CD14-positive monocyte (primary cell): ENCODE measurements around the gene ASPSCR1. TPM values are rescaled to one million over a fixed set of nuclear protein-coding genes. Genes with fewer than 3 reads are reported as not detected.

Source experiments
- DNase-seq, 3 donors: peaks; one replicate each; pipeline ENCODE4 v3.0.0-alpha.2; 2011 to 2022
- H2AFZ ChIP-seq: 2 replicates; pipeline ENCODE4 v1.6.0; 2012; ENCODE audit warnings: mild to moderate bottlenecking, low read depth, low read length, inconsistent platforms; ENCODE audit not compliant: insufficient read depth, poor library complexity, severe bottlenecking
- H3K27ac ChIP-seq, 2 donors: 1 replicate in 1 of 2; 2 replicates in 1 of 2; pipeline ENCODE4 v1.5.1; 2012 to 2013; ENCODE audit warnings: low read length in 2 of 2, control low read depth in 1 of 2, inconsistent platforms in 1 of 2, low read depth in 1 of 2, mild to moderate bottlenecking in 1 of 2
- H3K27me3 ChIP-seq, 2 donors: one replicate each; pipeline versions ENCODE4 v1.6.0 to v1.6.1; 2011 to 2013; ENCODE audit warnings: low read length in 2 of 2; ENCODE audit not compliant: control insufficient read depth in 2 of 2, insufficient read depth in 2 of 2
- H3K36me3 ChIP-seq, 2 donors: replicated peaks in 1 of 2; 1 replicate in 1 of 2; 2 replicates in 1 of 2; pipeline versions ENCODE4 v1.5.1 to v1.6.1; 2012 to 2013; ENCODE audit warnings: low read length in 2 of 2, control low read depth in 1 of 2, inconsistent platforms in 1 of 2, mild to moderate bottlenecking in 1 of 2; ENCODE audit not compliant: insufficient read depth in 2 of 2, control insufficient read depth in 1 of 2
- H3K4me1 ChIP-seq, 2 donors: 1 replicate in 1 of 2; 2 replicates in 1 of 2; pipeline versions ENCODE4 v1.5.1 to v1.6.1; 2012 to 2013; ENCODE audit warnings: low read length in 2 of 2, control low read depth in 1 of 2, inconsistent platforms in 1 of 2, mild to moderate bottlenecking in 1 of 2, moderate library complexity in 1 of 2; ENCODE audit not compliant: insufficient read depth in 2 of 2, control insufficient read depth in 1 of 2
- H3K4me2 ChIP-seq: replicated peaks from 2 replicates; pipeline ENCODE3; 2012; ENCODE audit warnings: low read length, moderate library complexity, mild to moderate bottlenecking; ENCODE audit not compliant: poor library complexity, severe bottlenecking; ENCODE audit errors: extremely low read depth
- H3K4me3 ChIP-seq, 3 experiments: fragments of 200-600 bp in 1 of 3; sonication (generic) in 1 of 3; replicated peaks in 1 of 3; 1 replicate in 2 of 3; 2 replicates in 1 of 3; pipeline ENCODE4 v1.5.1; 2011 to 2013; ENCODE audit warnings: low read length in 3 of 3, mild to moderate bottlenecking in 3 of 3, control low read depth in 2 of 3, low read depth in 2 of 3, inconsistent platforms in 1 of 3, moderate library complexity in 1 of 3
- H3K79me2 ChIP-seq: 2 replicates; pipeline ENCODE4 v1.6.0; 2012; ENCODE audit warnings: mild to moderate bottlenecking, control low read depth, inconsistent platforms, low read length, moderate library complexity; ENCODE audit not compliant: insufficient read depth
- H3K9ac ChIP-seq: 2 replicates; pipeline ENCODE4 v1.6.0; 2017; ENCODE audit warnings: low read length, mild to moderate bottlenecking; ENCODE audit not compliant: insufficient read depth, poor library complexity, severe bottlenecking
- H3K9me3 ChIP-seq, 2 donors: replicated peaks in 1 of 2; 1 replicate in 1 of 2; 2 replicates in 1 of 2; pipeline versions ENCODE4 v1.5.1 to v1.6.1; 2012 to 2013; ENCODE audit warnings: low read length in 2 of 2, control low read depth in 1 of 2; ENCODE audit not compliant: control insufficient read depth in 1 of 2, insufficient read depth in 1 of 2
- H4K20me1 ChIP-seq: 2 replicates; pipeline ENCODE4 v1.6.0; 2012; ENCODE audit warnings: mild to moderate bottlenecking, low read length, control low read depth, moderate library complexity; ENCODE audit not compliant: insufficient read depth
- H3K27ac Mint-ChIP-seq, 7 donors: one replicate each; pipeline ENCODE4 v1.8.0; 2020; ENCODE audit warnings: mild to moderate bottlenecking in 7 of 7, mixed read lengths in 7 of 7, moderate library complexity in 6 of 7, inconsistent platforms in 2 of 7
- H3K27me3 Mint-ChIP-seq, 3 donors: one replicate each; pipeline ENCODE4 v1.8.0; 2021 to 2022; ENCODE audit warnings: low read depth in 3 of 3, mild to moderate bottlenecking in 3 of 3, mixed read lengths in 3 of 3, moderate library complexity in 3 of 3, inconsistent platforms in 1 of 3
- H3K36me3 Mint-ChIP-seq, 2 donors: one replicate each; pipeline ENCODE4 v1.8.0; 2020; ENCODE audit warnings: mixed read lengths in 2 of 2, inconsistent platforms in 1 of 2, mild to moderate bottlenecking in 1 of 2
- H3K4me1 Mint-ChIP-seq: one replicate; pipeline ENCODE4 v1.8.0; 2020; ENCODE audit warnings: mild to moderate bottlenecking, mixed read lengths
- H3K4me3 Mint-ChIP-seq, 2 donors: one replicate each; pipeline ENCODE4 v1.8.0; 2020; ENCODE audit warnings: mild to moderate bottlenecking in 2 of 2, mixed read lengths in 2 of 2, moderate library complexity in 1 of 2
- H3K9me3 Mint-ChIP-seq, 7 donors: one replicate each; pipeline ENCODE4 v1.8.0; 2020 to 2022; ENCODE audit warnings: mixed read lengths in 7 of 7, mild to moderate bottlenecking in 6 of 7, moderate library complexity in 6 of 7, inconsistent platforms in 2 of 7
- CTCF ChIP-seq: fragments of 200-600 bp; IDR thresholded peaks from one replicate; pipeline ENCODE4 v1.8.0; 2022; ENCODE audit warnings: antibody characterized with exemption, mild to moderate bottlenecking
- WGBS: methylation state at CpG from one replicate; pipeline ENCODE4 v1.1.5; 2013; ENCODE audit warnings: missing lambda C conversion rate; ENCODE audit not compliant: insufficient coverage; 5-methylcytosine and 5-hydroxymethylcytosine counted together
- intact Hi-C, 2 donors: fragments of 100-400 bp; cut with micrococcal nuclease; formaldehyde crosslinking; loops; one replicate each; pipeline versions ENCODE4 v1.15.0 to v1.15.1; 2023
- polyA plus RNA-seq, 3 donors: library from polyadenylated mRNA; depleted of rRNA in 1 of 3; unstranded in 2 of 3; stranded (reverse) in 1 of 3; fragments of 300-500 nt in 2 of 3; fragments of >200 nt in 1 of 3; fragmentation: Illumina TruSeq in 2 of 3; gene quantifications; 1 replicate in 2 of 3; 2 replicates in 1 of 3; pipeline ENCODE4 v1.2.3, GENCODE V29; 2012 to 2021

The ASPSCR1 gene
- polyA plus RNA-seq, 3 donors, result 25.5 to 31.9 (median 25.6) TPM

DNA sequence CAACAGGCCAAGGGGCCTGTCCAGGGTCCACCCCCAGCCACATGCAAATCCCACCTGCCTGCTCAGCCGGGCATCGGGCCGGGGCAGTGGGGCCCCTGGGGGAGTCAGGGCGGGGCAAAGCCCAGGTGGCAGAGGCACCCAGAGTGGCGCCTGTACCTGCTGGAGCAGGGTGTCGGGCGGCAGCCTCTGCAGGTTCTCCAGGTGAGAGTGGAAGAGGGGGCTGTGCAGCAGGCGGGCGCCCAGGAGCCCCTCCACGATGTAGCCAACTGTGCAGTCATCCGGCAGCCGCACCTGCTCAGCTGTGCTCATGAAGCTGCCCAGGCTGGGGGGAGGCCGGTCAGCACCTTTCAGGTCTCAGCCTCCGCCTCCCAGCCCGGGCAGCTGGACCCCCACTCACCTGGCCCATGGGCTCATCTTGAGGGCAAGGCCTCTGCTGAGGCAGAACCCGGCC, 72.1 kb downstream of the ASPSCR1 start:
- H3K4me2 ChIP-seq, result no peak overlapping the region

GRCh38 chr17:82050152-82050760, 72.8 kb downstream of the ASPSCR1 start:
- Histone ChIP-seq H2AFZ (no peak overlapping the region), H3K4me1 (peaks cover 20 to 29% of the 10 kb centered on the region in 2 donors), H3K36me3 (peaks cover 40 to 49% of the 10 kb centered on the region in 2 donors), H3K9ac (peak overlapping the region; percentile 69), H3K4me2 (peak overlapping the region; percentile 97), H3K27me3 (no peaks in the 10 kb centered on the region), H3K9me3 (no peaks in the 10 kb centered on the region), H4K20me1 (peaks cover 23% of the 10 kb centered on the region), H3K27ac (no peak overlapping the region), H3K4me3 (peak overlapping the region in 1 of 3 experiments; percentile 88), H3K79me2 (peaks cover 24% of the 10 kb centered on the region)
- intact Hi-C loops, result loop anchor here in 1 of 2 donors (5.0 kb wide), 1 partner anchor 47 kb away; the partner anchor contains the start of gene FASN
- Mint-ChIP-seq H3K36me3 (peaks cover 26 to 56% of the 10 kb centered on the region in 2 donors), H3K4me3 (peak overlapping the region; percentile 85 to 94), H3K4me1 (peaks cover 19% of the 10 kb centered on the region), H3K9me3 (no peaks in the 10 kb centered on the region), H3K27ac (peak overlapping the region in 2 of 7 donors; percentile 12 to 25), H3K27me3 (no peaks in the 10 kb centered on the region)
- WGBS, result 95% methylated on average over 24 of the region's 28 CpGs
- DNase-seq, result no peak
- no peak for TF ChIP-seq CTCF

More for the DNA sequence above, 72.1 kb downstream of the ASPSCR1 start:
- 97% methylated on average over 11 of the region's 16 CpGs for WGBS
- no peak for DNase-seq
- TF ChIP-seq CTCF, result no peak
- Mint-ChIP-seq H3K27me3 (no peaks in the 10 kb centered on the region), H3K9me3 (no peaks in the 10 kb centered on the region), H3K4me3 (no peak overlapping the region), H3K4me1 (peaks cover 19% of the 10 kb centered on the region), H3K27ac (no peak overlapping the region), H3K36me3 (peaks cover 19 to 49% of the 10 kb centered on the region in 2 donors)
- peaks cover 23% of the 10 kb centered on the region for H4K20me1 ChIP-seq
- no peak overlapping the region for H3K9ac ChIP-seq
- H3K27ac ChIP-seq, result no peak overlapping the region
- no peaks in the 10 kb centered on the region for H3K9me3 ChIP-seq
- H2AFZ ChIP-seq, result no peak overlapping the region
- intact Hi-C loops, result no loop called here
- no peaks in the 10 kb centered on the region for H3K27me3 ChIP-seq
- peaks cover 24% of the 10 kb centered on the region for H3K79me2 ChIP-seq
- H3K4me1 ChIP-seq, result peaks cover 20 to 29% of the 10 kb centered on the region in 2 donors
- no peak overlapping the region for H3K4me3 ChIP-seq
- peaks cover 33 to 42% of the 10 kb centered on the region in 2 donors for H3K36me3 ChIP-seq
